H1 (cell line): Measurements from ENCODE around the gene MYRF.

Experiments used
- ATF3 ChIP-seq: IDR thresholded peaks from 2 replicates; pipeline ENCODE4 v1.6.1; 2011; ENCODE audit warnings: low read depth, mild to moderate bottlenecking, low read length; ENCODE audit not compliant: insufficient read depth
- CHD2 ChIP-seq: IDR thresholded peaks from 2 replicates; pipeline ENCODE4 v1.6.1; 2012; ENCODE audit warnings: low read length, improper control_type of control experiment
- CTCF ChIP-seq, 3 experiments: IDR thresholded peaks; 1 replicate in 2 of 3; 2 replicates in 1 of 3; pipeline versions ENCODE4 v1.5.1 to v1.6.1; 2011; ENCODE audit warnings: low read length in 3 of 3, mild to moderate bottlenecking in 3 of 3, inconsistent platforms in 2 of 3, low read depth in 1 of 3, moderate library complexity in 1 of 3; ENCODE audit not compliant: insufficient read depth in 1 of 3; ENCODE audit errors: control extremely low read depth in 1 of 3
- EGR1 ChIP-seq: IDR thresholded peaks from 2 replicates; pipeline ENCODE4 v1.6.1; 2011; ENCODE audit warnings: low read depth, low read length, borderline replicate concordance
- EZH2 ChIP-seq: fragments of 200-600 bp; sonication (generic); IDR thresholded peaks from 2 replicates; pipeline ENCODE4 v1.7.1; 2012; ENCODE audit warnings: low read depth, mild to moderate bottlenecking, moderate library complexity, low read length, inconsistent platforms; ENCODE audit not compliant: severe bottlenecking
- JUND ChIP-seq: IDR thresholded peaks from 2 replicates; pipeline ENCODE4 v1.6.1; 2011; ENCODE audit warnings: mild to moderate bottlenecking, improper control_type of control experiment, low read length
- MAFK ChIP-seq: IDR thresholded peaks from 2 replicates; pipeline ENCODE4 v1.6.1; 2012; ENCODE audit warnings: low read depth, mild to moderate bottlenecking, improper control_type of control experiment, low read length
- MAX ChIP-seq: IDR thresholded peaks from 2 replicates; pipeline ENCODE4 v1.6.1; 2012; ENCODE audit warnings: inconsistent platforms
- POLR2A ChIP-seq, 2 experiments: IDR thresholded peaks; 1 replicate in 1 of 2; 2 replicates in 1 of 2; pipeline ENCODE4 v1.6.1; 2011; ENCODE audit warnings: low read depth in 2 of 2, low read length in 2 of 2, mild to moderate bottlenecking in 2 of 2; ENCODE audit errors: control extremely low read depth in 1 of 2
- RXRA ChIP-seq: IDR thresholded peaks from 2 replicates; pipeline ENCODE4 v1.6.1; 2011; ENCODE audit warnings: low read depth, mild to moderate bottlenecking, low read length, moderate library complexity; ENCODE audit not compliant: insufficient read depth
- SP1 ChIP-seq: IDR thresholded peaks from 2 replicates; pipeline ENCODE4 v1.6.1; 2011; ENCODE audit warnings: low read depth, low read length
- YY1 ChIP-seq: IDR thresholded peaks from 2 replicates; pipeline ENCODE4 v1.6.1; 2011; ENCODE audit warnings: low read depth, mild to moderate bottlenecking, low read length

GRCh38 chr11:61810671-61811175 lies 58.3 kb downstream of the MYRF start:
- TF ChIP-seq POLR2A (IDR thresholded peaks at IDR 0.05; ENCODE audit: control extremely low read depth in 1 of 2, low read depth in 2 of 2, low read length in 2 of 2), result no peak
- no peak for TF ChIP-seq EGR1
- no peak for TF ChIP-seq MAX
- no peak for TF ChIP-seq SP1
- TF ChIP-seq CHD2, result no peak
- TF ChIP-seq RXRA, result no peak
- TF ChIP-seq CTCF (IDR thresholded peaks at IDR 0.05; ENCODE audit: control extremely low read depth in 1 of 3, insufficient read depth in 1 of 3, low read depth in 1 of 3, low read length in 3 of 3), result no peak
- TF ChIP-seq YY1, result no peak
- TF ChIP-seq ATF3, result no peak
- TF ChIP-seq JUND, result no peak
- TF ChIP-seq MAFK, result no peak
- no peak for TF ChIP-seq EZH2
